Measurements from ENCODE around the gene LDLRAD4. TPM values are rescaled to one million over a fixed set of nuclear protein-coding genes. Genes with fewer than 3 reads are reported as not detected.

The LDLRAD4 gene
- total RNA-seq, 1 donor from 2014 or later, result 18.4 TPM

DNA sequence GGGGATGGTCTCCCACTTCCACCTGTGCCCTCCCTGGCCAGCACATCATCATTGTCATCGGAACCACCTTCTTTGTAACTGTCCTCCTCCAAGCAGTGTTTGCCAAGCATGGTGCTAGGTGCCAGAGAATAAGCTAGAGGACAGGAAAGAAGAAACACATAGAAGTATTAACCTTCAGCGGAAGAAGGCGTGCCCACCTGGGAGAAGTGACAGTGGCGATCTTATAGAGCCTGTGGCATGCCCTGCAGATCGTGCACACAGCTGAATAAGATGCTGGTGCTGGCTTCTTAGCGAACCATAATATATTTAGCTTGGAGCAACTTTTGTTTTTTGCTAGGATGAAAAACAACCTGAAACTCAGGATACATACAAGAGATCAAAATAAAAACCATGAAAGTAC, 359.8 kb downstream of the LDLRAD4 start:
- intact Hi-C loops (cut with DNase I), result no loop called here
- H3K27ac ChIP-seq, result no peak overlapping the region
- H3K4me3 ChIP-seq, result no peak overlapping the region
- H3K36me3 ChIP-seq, result no peaks in the 10 kb centered on the region
- TF ChIP-seq, protein P1, sequence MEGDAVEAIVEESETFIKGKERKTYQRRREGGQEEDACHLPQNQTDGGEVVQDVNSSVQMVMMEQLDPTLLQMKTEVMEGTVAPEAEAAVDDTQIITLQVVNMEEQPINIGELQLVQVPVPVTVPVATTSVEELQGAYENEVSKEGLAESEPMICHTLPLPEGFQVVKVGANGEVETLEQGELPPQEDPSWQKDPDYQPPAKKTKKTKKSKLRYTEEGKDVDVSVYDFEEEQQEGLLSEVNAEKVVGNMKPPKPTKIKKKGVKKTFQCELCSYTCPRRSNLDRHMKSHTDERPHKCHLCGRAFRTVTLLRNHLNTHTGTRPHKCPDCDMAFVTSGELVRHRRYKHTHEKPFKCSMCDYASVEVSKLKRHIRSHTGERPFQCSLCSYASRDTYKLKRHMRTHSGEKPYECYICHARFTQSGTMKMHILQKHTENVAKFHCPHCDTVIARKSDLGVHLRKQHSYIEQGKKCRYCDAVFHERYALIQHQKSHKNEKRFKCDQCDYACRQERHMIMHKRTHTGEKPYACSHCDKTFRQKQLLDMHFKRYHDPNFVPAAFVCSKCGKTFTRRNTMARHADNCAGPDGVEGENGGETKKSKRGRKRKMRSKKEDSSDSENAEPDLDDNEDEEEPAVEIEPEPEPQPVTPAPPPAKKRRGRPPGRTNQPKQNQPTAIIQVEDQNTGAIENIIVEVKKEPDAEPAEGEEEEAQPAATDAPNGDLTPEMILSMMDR (IDR thresholded peaks at IDR 0.05), result no peak
- H3K4me1 ChIP-seq, result no peaks in the 10 kb centered on the region
- H3K9me3 ChIP-seq, result no peaks in the 10 kb centered on the region
- DNase-seq (no peak), ATAC-seq (no peak)
- no peaks in the 10 kb centered on the region for H3K27me3 ChIP-seq

DNA sequence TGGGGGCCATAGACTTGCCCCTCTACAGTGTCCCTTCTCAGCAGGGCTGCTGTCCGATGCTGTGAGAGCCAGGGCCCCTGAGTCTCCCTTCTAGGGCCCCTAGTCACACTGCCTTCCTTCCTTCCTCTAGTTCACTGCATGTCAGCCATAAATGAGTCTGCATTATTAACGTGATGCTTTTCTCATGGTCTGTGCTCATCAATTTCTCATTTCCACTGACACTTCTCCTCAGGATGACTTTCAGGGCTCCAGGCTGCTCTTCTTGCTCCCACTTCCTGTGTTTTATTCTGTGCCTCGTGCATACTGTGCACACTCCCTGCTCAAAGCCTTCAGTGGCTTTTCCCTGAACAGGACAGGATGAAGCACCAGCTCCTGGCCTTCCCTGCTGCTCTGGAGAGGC, 361.3 kb downstream of the LDLRAD4 start:
- TF ChIP-seq, protein P1 (IDR thresholded peaks at IDR 0.05), result no peak
- Histone ChIP-seq H3K4me3 (no peak overlapping the region), H3K36me3 (no peaks in the 10 kb centered on the region), H3K4me1 (no peaks in the 10 kb centered on the region), H3K27me3 (no peaks in the 10 kb centered on the region), H3K27ac (no peak overlapping the region), H3K9me3 (no peaks in the 10 kb centered on the region)
- intact Hi-C loops (cut with DNase I), result no loop called here
- ATAC-seq (peak; percentile 48), DNase-seq (no peak)

DNA sequence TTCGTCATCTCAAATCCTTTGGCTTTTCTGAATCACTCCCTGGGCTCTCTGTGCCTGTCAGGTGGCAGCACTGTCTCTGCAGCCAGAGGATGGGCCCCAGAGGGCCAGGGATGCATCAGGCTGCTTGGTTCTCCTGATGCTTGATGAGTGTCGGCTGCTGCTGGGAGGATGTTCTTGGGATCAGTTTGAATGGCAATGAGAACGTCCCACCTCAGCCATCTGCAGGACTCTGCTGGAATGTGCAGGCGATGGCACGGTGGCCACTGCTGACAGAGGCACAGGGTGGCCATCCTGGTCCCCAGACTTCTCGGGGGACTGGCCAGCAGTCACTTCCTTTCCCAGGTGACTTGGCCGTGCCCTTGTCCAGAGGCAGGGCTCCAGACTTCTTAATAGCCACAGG, 361.8 kb downstream of the LDLRAD4 start:
- intact Hi-C loops (cut with DNase I), result no loop called here
- DNase-seq (no peak), ATAC-seq (no peak)
- no peak overlapping the region for H3K27ac ChIP-seq
- H3K36me3 ChIP-seq, result no peaks in the 10 kb centered on the region
- no peaks in the 10 kb centered on the region for H3K27me3 ChIP-seq
- TF ChIP-seq, protein P1 (IDR thresholded peaks at IDR 0.05), result no peak
- H3K9me3 ChIP-seq, result no peaks in the 10 kb centered on the region
- no peaks in the 10 kb centered on the region for H3K4me1 ChIP-seq
- no peak overlapping the region for H3K4me3 ChIP-seq

DNA sequence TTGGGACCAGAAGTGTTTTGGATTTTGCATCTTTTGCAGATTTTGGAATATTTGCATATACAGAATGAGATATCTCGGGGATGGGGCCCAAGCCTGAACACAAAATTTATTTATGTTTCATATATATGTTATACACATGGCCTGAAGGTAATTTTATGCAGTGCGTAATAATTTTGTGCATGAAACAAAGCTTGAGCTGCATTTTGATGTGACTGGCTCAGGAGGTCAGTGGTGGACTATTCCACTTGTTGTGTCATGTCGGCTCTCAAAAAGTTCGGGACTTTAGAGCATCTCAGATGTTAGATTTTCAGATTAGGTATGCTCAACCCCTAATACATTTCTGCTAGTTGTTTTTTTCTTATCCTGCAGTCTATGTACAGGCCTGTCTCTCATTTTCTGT, 362.4 kb downstream of the LDLRAD4 start:
- ATAC-seq (no peak), DNase-seq (no peak)
- H3K9me3 ChIP-seq, result no peaks in the 10 kb centered on the region
- H3K27ac ChIP-seq, result no peak overlapping the region
- TF ChIP-seq, protein P1 (IDR thresholded peaks at IDR 0.05), result no peak
- intact Hi-C loops (cut with DNase I), result no loop called here
- no peak overlapping the region for H3K4me3 ChIP-seq
- H3K36me3 ChIP-seq, result no peaks in the 10 kb centered on the region
- no peaks in the 10 kb centered on the region for H3K4me1 ChIP-seq
- no peaks in the 10 kb centered on the region for H3K27me3 ChIP-seq

DNA sequence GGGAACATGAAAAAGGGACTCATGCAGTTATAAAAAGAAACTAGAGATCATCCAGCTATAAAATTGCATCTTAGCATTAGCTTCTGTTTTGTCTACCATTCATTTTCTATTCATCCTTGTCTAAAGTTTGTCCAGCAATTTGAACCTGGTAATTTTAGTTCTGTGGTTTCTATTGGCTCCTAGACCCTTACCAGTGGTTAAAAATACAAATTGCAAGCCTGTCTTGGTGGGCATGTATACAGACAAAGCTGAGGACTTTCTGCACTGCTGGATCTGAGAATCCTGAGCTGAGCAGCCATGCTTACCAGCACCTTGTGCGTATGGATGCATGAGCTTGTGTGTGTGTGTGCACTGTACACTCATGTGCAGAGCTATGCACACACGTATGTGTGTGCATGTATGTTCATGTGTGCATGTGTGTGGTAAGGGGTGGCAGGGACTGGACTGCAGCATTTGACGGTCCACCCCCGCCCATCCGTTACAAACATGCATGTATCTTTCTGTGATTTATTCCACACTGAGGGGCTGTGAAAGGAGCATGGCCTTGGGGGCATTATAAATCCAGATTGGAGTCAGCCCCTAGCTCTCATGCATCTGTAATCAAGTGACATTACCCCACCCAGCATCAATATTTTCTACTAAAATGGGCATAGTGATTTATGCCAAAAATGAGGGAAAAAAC, 363.1 kb downstream of the LDLRAD4 start:
- ATAC-seq (no peak), DNase-seq (no peak)
- TF ChIP-seq, protein P1 (IDR thresholded peaks at IDR 0.05), result no peak
- Histone ChIP-seq H3K27me3 (no peaks in the 10 kb centered on the region), H3K9me3 (no peaks in the 10 kb centered on the region), H3K36me3 (no peaks in the 10 kb centered on the region), H3K4me1 (no peaks in the 10 kb centered on the region), H3K4me3 (no peak overlapping the region), H3K27ac (no peak overlapping the region)
- intact Hi-C loops (cut with DNase I), result no loop called here

Measured in upper lobe of right lung (tissue), 1 donor.